Measurements from ENCODE around the gene GPR45.

GRCh38 chr2:105279126-105279525 lies 37.6 kb downstream of the GPR45 start:
- TF ChIP-seq CTCF (conservative IDR thresholded peaks at IDR 0.05; ENCODE audit: low read depth in 2 of 2) (no peak), EZH2phosphoT487 (IDR thresholded peaks at IDR 0.05; ENCODE audit: unreplicated experiment) (no peak), POLR2AphosphoS5 (IDR thresholded peaks at IDR 0.05; ENCODE audit: low read depth) (no peak), EZH2 (IDR thresholded peaks at IDR 0.05; ENCODE audit: low read depth, unreplicated experiment) (no peak)

All from GM23338 (cell line).